HepG2 (cell line): ENCODE results near the gene G6PC3. TPM values are rescaled to one million over a fixed set of nuclear protein-coding genes. Genes with fewer than 3 reads are reported as not detected.

Experiments used
- ARHGAP35 ChIP-seq: sonication (generic); formaldehyde crosslinking; IDR thresholded peaks from 2 replicates; pipeline ENCODE4 v1.9.0; 2022; ENCODE audit warnings: mild to moderate bottlenecking, inconsistent platforms, moderate library complexity, missing genetic modification reagents, borderline replicate concordance
- BORCS8-MEF2B ChIP-seq: sonication (generic); formaldehyde crosslinking; IDR thresholded peaks from 2 replicates; pipeline ENCODE4 v1.8.0; 2022; ENCODE audit warnings: mild to moderate bottlenecking, missing genetic modification reagents
- ESRRA ChIP-seq: sonication (generic); formaldehyde crosslinking; IDR thresholded peaks from 2 replicates; pipeline ENCODE4 v1.5.1; 2020; ENCODE audit warnings: mild to moderate bottlenecking, low read depth, missing genetic modification reagents
- NFE2L2 ChIP-seq: fragments of 150-350 bp; IDR thresholded peaks from 2 replicates; pipeline ENCODE4 v1.6.1; 2014; ENCODE audit warnings: low read length
- NR2F6 ChIP-seq, 2 experiments: IDR thresholded peaks; 2 replicates each; pipeline ENCODE4 v1.6.1; 2016; ENCODE audit warnings: antibody characterized with exemption in 1 of 2, mild to moderate bottlenecking in 1 of 2
- POGK ChIP-seq: sonication (generic); formaldehyde crosslinking; conservative IDR thresholded peaks from 2 replicates; pipeline ENCODE4 v1.8.0; 2022; ENCODE audit warnings: mild to moderate bottlenecking, moderate library complexity, missing genetic modification reagents
- SMAD9 ChIP-seq: sonication (generic); formaldehyde crosslinking; IDR thresholded peaks from 2 replicates; pipeline ENCODE4 v1.5.1; 2020; ENCODE audit warnings: mild to moderate bottlenecking, missing genetic modification reagents
- ZBTB1 ChIP-seq: sonication (generic); formaldehyde crosslinking; IDR thresholded peaks from 2 replicates; pipeline ENCODE4 v1.4.0; 2020; ENCODE audit warnings: missing genetic modification reagents, borderline replicate concordance
- ZBTB40 ChIP-seq, 2 experiments: fragments of 450-650 bp in 1 of 2; sonication (generic) in 1 of 2; formaldehyde crosslinking in 1 of 2; IDR thresholded peaks; 2 replicates each; pipeline versions ENCODE4 v1.6.1 to v1.8.0; 2016 to 2022; ENCODE audit warnings: antibody characterized with exemption in 1 of 2, mild to moderate bottlenecking in 1 of 2, missing genetic modification reagents in 1 of 2
- ZNF547 ChIP-seq: sonication (generic); formaldehyde crosslinking; IDR thresholded peaks from 2 replicates; pipeline ENCODE4 v1.5.1; 2020; ENCODE audit warnings: mild to moderate bottlenecking, missing genetic modification reagents
- ZNF740 ChIP-seq: sonication (generic); formaldehyde crosslinking; IDR thresholded peaks from 2 replicates; pipeline ENCODE4 v1.4.0; 2020; ENCODE audit warnings: missing genetic modification reagents
- ZNF749 ChIP-seq: sonication (generic); formaldehyde crosslinking; IDR thresholded peaks from 2 replicates; pipeline ENCODE4 v1.8.0; 2022; ENCODE audit warnings: mild to moderate bottlenecking, missing genetic modification reagents, moderate library complexity, borderline replicate concordance
- ZNF800 ChIP-seq: sonication (generic); formaldehyde crosslinking; IDR thresholded peaks from 2 replicates; pipeline ENCODE4 v1.4.0; 2020; ENCODE audit warnings: missing genetic modification reagents
- ZSCAN25 ChIP-seq: sonication (generic); formaldehyde crosslinking; IDR thresholded peaks from 2 replicates; pipeline ENCODE4 v1.8.0; 2022; ENCODE audit warnings: mild to moderate bottlenecking, missing genetic modification reagents
- polyA plus RNA-seq, 8 experiments: library from polyadenylated mRNA; depleted of rRNA in 3 of 8; stranded (reverse) in 7 of 8; unstranded in 1 of 8; fragments of >200 nt; fragmentation: Illumina TruSeq in 4 of 8; extraction: Trizol in 4 of 8; gene quantifications; 2 replicates each; pipeline versions ENCODE4 v1.2.1 to v1.2.3, GENCODE V29; 2011 to 2016; ENCODE audit warnings: low read depth in 4 of 8, missing spikeins in 1 of 8, mixed read lengths in 1 of 8; ENCODE audit not compliant: insufficient read depth in 1 of 8
- total RNA-seq, 5 experiments: library from RNA; depleted of rRNA; stranded (reverse); fragments of >200 nt; fragmentation: Illumina TruSeq; extraction: Trizol; gene quantifications; 2 replicates each; pipeline ENCODE4 v1.2.3, GENCODE V29; 2016; ENCODE audit warnings: low read depth in 1 of 5

Gene G6PC3
- total and polyA plus RNA-seq, 2 of the 13 experiments (the other 11 are each of a cell fraction or from before 2014, with no cell fraction given), result 38.5 to 75.8 TPM

- no peak for TF ChIP-seq ZBTB40 (IDR thresholded peaks at IDR 0.05)
- no peak for TF ChIP-seq ZBTB40 (CRISPR knock-in tag; IDR thresholded peaks at IDR 0.05)
- no peak for TF ChIP-seq SMAD9 (CRISPR knock-in tag)
- 0 out of 2 replicates have a peak, but pooled peaks have one; percentile 49 for TF ChIP-seq POGK
- no peak for TF ChIP-seq BORCS8-MEF2B (CRISPR knock-in tag)
- TF ChIP-seq NR2F6 (IDR thresholded peaks at IDR 0.05), result peak; percentile 11; the same call in 1 of the 2 replicates
- peak; percentile 57; the same call in 1 of the 2 replicates for TF ChIP-seq NR2F6 (CRISPR knock-in tag; IDR thresholded peaks at IDR 0.05)
- TF ChIP-seq ZNF547 (CRISPR knock-in tag), result 0 out of 2 replicates have a peak, but pooled peaks have one; percentile 63
- TF ChIP-seq ZBTB1, result no peak
- no peak for TF ChIP-seq ARHGAP35 (CRISPR knock-in tag)
- no peak for TF ChIP-seq ZNF740 (CRISPR knock-in tag)
- no peak for TF ChIP-seq ZNF749
- TF ChIP-seq NFE2L2, result no peak
- no peak for TF ChIP-seq ZNF800 (CRISPR knock-in tag)
- peak; percentile 99 for TF ChIP-seq ZSCAN25
- TF ChIP-seq ESRRA (CRISPR knock-in tag), result 0 out of 2 replicates have a peak, but pooled peaks have one; percentile 24
These were observed 25.3 kb downstream of the G6PC3 start (continued) for GRCh38 chr17:44095647-44096496.
